GM19099 (cell line): ENCODE results near the gene PSME1.
A peak's percentile ranks its signal among the peaks of the same experiment; 100 is the strongest.

ENCODE experiments used
- POLR2A ChIP-seq: IDR thresholded peaks from 3 replicates; pipeline ENCODE4 v1.6.1; 2011; ENCODE audit warnings: low read depth; ENCODE audit not compliant: insufficient read length; ENCODE audit errors: extremely low read depth

The PSME1 gene

GRCh38 chr14:24181371-24182077, 45.5 kb downstream of the PSME1 start:
- peak; percentile 13 for TF ChIP-seq POLR2A

GRCh38 chr14:24182110-24182882, 46.3 kb downstream of the PSME1 start:
- no peak for TF ChIP-seq POLR2A

GRCh38 chr14:24183014-24183481, 47.1 kb downstream of the PSME1 start:
- TF ChIP-seq POLR2A: no peak

GRCh38 chr14:24184104-24184970, 48.3 kb downstream of the PSME1 start:
- no peak for TF ChIP-seq POLR2A

- no peak for TF ChIP-seq POLR2A
Observed at GRCh38 chr14:24185026-24185425, 49.0 kb downstream of the PSME1 start.

DNA sequence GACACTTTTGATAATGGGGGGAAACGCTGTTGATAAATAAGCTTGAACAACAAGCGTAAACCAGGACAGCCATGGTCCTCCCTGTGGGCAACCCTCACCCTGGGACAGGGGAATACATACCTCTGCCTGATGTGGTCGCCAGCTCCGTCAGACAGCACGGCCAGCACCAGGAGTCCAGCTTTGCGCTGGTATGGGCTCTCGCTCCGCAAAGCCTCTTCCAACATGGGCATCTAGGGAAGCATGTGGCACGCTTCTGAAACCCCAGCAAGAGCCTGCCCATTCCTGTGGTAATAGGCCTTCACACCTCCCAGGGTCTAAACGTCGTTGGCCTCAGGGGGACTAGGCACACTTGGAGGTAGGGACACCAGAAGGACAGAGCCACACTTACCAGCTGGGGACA, 49.7 kb downstream of the PSME1 start:
- TF ChIP-seq POLR2A: no peak

DNA sequence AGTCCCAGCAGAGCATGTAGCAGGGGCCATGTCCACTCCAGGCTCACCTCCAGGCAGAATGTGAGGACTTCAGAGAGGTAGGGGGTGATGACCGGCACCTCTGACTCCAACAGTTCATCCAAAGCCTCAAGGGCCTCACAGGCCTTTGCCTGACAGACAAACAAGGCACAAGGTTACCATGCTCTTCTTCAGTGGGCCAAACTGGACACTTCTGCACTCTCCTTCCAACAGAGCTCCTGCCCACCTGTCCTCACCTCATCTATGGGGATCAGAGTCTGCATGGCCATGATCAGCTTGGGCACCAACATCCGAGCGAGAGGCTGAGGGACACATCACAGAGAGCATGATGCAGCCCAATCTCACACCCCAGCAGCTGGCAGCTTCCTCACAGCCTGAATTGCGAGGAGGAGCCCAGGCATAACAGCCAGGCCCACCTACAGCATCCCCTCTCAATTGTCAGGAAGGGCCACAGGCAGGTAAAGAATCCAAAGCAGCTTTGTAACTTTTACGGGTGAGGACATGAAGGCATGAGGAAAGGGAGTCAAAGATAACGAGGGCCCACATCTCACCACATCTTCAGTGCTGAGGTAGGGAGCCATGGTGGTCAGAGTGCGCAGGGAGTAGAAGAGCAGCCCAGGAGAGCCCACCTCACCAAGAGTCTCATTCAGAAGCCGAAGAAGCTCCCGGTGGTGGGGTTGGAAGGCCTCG, 51.0 kb downstream of the PSME1 start:
- TF ChIP-seq POLR2A: no peak

- no peak for TF ChIP-seq POLR2A
Observed at GRCh38 chr14:24187539-24187915, 51.5 kb downstream of the PSME1 start.
